HG03280 (cell line): ENCODE results near the gene PCDHGB1.
A peak's percentile ranks its signal among the peaks of the same experiment; 100 is the strongest.
"Not testable (repeated sequence)": the region's sequence is repeated elsewhere in the genome, so short reads cannot be mapped to it uniquely, and the experiment has no call there.

ENCODE experiments used
- ATAC-seq: cut with Tn5 transposase; IDR thresholded peaks from one replicate; pipeline ENCODE4 v1.9.1; 2021; ENCODE audit warnings: mild to moderate bottlenecking, moderate library complexity; ENCODE audit not compliant: unreplicated experiment

The PCDHGB1 gene

DNA sequence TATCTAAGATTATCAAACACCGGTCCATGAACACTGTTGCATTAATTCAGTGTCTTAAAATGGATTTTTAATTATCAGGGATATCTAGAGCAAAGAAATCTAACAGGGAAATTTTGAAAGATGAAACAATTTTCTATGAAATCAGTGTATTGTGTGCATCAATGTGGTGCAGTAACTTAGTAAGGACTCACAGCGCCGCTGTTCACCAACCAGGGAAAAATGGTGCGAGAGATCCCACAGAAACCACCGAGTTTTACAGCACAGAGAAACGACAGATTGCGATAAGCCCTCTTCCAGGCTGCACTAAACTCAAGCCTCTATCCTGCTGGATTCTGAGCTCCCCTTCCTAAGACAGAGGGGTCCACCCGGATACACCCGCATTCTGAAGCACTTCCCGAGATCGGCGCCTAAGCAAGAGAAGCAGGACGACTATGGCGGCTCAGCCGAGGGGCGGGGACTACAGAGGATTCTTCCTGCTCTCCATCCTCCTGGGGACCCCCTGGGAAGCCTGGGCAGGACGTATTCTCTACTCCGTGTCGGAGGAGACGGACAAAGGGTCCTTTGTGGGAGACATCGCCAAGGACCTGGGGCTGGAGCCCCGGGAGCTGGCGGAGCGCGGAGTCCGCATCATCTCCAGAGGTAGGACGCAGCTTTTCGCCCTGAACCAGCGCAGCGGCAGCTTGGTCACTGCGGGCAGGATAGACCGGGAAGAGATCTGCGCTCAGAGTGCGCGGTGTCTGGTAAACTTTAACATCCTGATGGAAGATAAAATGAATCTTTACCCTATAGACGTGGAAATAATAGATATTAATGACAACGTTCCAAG lies 32.8 kb downstream of the PCDHGB1 start, which contains the start of gene PCDHGA7:
PCDHGA7 (plus strand) TSS at position 274 of the 826 bp plus-strand sequence; CDS start at position 432, 158 bp downstream.
- no peak for ATAC-seq

DNA sequence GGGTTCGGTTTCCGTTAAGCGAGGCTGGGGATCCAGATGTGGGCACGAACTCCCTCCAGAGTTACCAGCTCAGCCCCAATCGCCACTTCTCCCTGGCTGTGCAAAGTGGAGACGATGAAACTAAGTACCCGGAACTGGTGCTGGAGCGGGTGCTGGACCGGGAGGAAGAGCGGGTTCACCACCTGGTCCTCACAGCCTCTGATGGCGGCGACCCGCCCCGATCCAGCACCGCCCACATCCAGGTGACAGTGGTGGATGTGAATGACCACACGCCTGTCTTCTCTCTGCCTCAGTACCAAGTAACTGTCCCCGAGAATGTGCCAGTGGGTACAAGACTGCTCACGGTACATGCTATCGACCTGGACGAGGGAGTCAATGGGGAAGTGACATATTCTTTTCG lies 33.4 kb downstream of the PCDHGB1 start:
- no peak for ATAC-seq

DNA sequence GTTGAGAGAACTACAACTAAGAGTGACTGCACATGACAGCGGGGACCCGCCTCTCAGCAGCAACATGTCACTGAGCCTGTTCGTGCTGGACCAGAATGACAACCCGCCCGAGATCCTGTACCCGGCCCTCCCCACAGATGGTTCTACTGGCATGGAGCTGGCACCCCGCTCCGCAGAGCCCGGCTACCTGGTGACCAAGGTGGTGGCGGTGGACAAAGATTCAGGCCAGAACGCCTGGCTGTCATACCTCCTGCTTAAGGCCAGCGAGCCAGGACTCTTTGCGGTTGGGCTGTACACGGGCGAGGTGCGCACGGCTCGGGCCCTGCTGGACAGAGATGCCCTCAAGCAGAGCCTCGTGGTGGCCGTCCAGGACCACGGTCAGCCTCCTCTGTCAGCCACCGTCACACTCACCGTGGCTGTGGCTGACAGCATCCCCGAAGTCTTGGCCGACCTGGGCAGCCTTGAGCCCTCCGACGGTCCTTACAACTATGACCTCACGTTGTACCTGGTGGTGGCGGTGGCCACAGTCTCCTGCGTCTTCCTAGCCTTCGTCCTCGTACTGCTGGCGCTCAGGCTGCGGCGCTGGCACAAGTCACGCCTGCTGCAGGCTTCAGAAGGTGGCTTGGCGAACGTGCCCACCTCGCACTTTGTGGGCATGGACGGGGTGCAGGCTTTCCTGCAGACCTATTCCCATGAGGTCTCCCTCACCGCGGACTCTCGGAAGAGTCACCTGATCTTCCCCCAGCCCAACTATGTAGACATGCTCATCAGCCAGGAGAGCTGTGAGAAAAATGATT lies 34.8 kb downstream of the PCDHGB1 start:
- no peak for ATAC-seq

DNA sequence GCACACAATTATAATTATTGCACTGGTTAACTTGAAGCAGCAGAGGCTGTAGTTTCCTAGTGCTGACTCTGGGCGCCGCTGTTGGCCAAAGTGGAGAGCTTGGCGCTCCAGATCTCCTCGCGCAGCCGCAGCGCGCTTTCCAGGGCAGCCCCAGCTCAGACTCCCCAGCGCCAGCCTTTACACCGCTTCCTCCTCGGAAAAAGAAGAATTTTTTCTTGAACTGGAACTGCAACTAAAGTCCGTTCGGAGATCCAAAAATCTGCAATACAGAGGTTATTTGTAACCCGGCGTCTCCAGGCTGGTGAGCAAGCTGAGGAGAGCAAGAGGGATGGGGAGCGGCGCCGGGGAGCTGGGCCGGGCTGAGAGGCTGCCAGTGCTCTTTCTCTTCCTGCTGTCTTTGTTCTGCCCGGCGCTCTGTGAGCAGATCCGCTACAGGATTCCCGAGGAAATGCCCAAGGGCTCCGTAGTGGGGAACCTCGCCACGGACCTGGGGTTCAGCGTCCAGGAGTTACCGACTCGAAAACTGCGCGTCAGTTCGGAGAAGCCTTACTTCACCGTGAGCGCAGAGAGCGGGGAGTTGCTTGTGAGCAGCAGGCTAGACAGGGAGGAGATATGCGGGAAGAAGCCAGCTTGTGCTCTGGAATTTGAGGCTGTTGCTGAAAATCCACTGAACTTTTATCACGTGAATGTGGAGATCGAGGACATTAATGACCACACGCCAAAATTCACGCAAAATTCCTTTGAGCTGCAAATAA lies 37.8 kb downstream of the PCDHGB1 start, which contains the start of gene PCDHGB4:
PCDHGB4 (plus strand) TSS at position 142 of the 755 bp plus-strand sequence; CDS start at position 329, 187 bp downstream.
- peak; percentile 93 for ATAC-seq

DNA sequence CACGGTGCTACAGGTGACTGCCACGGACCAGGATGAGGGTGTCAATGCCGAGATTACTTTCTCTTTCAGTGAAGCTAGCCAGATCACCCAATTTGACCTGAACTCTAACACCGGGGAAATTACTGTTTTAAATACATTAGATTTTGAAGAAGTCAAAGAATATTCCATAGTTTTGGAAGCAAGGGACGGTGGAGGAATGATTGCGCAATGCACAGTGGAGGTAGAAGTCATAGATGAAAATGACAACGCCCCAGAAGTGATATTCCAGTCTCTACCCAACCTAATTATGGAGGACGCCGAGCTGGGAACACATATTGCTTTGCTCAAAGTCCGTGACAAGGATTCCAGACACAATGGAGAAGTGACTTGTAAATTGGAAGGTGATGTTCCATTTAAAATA lies 38.8 kb downstream of the PCDHGB1 start:
- no peak for ATAC-seq

DNA sequence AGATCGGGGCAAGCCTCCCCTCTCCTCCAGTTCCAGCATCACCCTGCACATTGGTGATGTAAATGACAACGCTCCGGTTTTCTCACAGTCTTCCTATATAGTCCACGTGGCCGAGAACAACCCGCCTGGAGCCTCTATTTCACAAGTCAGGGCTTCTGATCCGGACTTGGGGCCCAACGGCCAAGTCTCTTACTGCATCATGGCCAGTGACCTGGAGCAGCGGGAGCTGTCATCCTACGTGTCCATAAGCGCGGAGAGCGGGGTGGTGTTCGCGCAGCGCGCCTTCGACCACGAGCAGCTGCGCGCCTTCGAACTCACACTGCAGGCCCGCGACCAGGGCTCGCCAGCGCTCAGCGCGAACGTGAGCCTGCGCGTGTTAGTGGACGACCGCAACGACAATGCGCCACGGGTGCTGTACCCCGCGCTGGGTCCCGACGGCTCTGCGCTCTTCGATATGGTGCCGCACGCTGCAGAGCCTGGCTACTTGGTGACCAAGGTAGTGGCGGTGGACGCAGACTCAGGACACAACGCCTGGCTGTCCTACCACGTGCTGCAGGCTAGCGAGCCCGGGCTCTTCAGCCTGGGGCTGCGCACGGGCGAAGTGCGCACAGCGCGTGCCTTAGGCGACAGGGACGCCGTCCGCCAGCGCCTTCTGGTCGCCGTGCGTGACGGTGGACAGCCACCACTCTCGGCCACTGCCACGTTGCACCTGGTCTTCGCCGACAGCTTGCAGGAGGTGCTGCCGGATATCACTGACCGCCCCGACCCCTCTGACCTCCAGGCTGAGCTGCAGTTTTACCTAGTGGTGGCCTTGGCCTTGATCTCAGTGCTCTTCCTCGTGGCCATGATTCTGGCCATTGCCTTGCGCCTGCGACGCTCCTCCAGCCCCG lies 39.5 kb downstream of the PCDHGB1 start:
- no peak for ATAC-seq

DNA sequence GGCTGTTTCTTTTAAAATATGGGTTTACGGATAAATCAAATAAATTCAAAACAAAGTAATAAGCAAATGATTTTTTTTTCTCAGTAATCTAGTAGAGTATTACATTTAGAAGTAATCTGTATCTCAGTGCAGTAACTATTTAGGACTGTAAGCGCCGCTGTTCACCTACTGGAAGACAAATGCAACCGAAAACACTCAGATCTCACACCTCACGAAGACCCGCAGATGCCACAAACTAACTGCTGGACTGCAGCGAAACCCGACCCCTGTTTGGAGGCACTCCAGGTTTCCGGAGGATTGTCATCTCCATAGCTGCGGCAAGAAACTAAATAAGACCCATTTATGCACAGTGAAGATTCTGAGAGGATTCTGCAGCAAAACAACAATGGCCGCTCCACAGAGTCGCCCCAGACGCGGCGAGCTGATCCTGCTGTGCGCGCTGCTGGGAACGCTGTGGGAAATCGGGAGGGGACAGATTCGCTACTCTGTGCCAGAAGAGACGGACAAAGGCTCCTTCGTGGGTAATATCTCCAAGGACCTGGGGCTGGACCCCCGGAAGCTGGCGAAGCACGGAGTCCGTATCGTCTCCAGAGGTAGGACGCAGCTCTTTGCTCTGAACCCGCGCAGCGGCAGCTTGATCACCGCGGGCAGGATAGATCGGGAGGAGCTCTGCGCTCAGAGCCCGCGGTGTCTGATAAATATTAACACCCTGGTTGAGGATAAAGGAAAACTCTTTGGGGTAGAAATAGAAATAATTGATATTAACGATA lies 42.7 kb downstream of the PCDHGB1 start, which contains the start of gene PCDHGA8:
PCDHGA8 (plus strand) TSS at position 205 of the 770 bp plus-strand sequence; CDS start at position 386, 181 bp downstream.
- no peak for ATAC-seq

DNA sequence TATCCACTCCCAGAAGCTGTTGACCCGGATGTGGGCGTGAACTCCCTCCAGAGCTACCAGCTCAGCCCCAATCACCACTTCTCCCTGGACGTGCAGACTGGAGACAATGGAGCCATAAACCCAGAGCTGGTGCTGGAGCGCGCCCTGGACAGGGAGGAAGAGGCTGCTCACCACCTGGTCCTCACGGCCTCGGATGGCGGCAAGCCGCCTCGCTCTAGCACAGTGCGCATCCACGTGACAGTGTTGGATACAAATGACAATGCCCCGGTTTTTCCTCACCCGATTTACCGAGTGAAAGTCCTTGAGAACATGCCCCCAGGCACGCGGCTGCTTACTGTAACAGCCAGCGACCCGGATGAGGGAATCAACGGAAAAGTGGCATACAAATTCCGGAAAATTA lies 43.4 kb downstream of the PCDHGB1 start:
- no peak for ATAC-seq

DNA sequence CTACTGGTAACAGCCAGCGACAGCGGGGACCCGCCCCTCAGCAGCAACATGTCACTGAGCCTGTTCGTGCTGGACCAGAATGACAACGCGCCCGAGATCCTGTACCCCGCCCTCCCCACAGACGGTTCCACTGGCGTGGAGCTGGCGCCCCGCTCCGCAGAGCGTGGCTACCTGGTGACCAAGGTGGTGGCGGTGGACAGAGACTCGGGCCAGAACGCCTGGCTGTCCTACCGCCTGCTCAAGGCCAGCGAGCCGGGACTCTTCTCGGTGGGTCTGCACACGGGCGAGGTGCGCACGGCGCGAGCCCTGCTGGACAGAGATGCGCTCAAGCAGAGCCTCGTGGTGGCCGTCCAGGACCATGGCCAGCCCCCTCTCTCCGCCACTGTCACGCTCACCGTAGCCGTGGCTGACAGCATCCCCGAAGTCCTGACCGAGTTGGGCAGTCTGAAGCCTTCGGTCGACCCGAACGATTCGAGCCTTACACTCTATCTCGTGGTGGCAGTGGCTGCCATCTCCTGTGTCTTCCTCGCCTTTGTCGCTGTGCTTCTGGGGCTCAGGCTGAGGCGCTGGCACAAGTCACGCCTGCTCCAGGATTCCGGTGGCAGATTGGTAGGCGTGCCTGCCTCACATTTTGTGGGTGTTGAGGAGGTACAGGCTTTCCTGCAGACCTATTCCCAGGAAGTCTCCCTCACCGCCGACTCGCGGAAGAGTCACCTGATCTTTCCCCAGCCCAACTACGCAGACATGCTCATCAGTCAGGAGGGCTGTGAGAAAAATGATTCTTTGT lies 44.7 kb downstream of the PCDHGB1 start:
- ATAC-seq = not testable (repeated sequence)

DNA sequence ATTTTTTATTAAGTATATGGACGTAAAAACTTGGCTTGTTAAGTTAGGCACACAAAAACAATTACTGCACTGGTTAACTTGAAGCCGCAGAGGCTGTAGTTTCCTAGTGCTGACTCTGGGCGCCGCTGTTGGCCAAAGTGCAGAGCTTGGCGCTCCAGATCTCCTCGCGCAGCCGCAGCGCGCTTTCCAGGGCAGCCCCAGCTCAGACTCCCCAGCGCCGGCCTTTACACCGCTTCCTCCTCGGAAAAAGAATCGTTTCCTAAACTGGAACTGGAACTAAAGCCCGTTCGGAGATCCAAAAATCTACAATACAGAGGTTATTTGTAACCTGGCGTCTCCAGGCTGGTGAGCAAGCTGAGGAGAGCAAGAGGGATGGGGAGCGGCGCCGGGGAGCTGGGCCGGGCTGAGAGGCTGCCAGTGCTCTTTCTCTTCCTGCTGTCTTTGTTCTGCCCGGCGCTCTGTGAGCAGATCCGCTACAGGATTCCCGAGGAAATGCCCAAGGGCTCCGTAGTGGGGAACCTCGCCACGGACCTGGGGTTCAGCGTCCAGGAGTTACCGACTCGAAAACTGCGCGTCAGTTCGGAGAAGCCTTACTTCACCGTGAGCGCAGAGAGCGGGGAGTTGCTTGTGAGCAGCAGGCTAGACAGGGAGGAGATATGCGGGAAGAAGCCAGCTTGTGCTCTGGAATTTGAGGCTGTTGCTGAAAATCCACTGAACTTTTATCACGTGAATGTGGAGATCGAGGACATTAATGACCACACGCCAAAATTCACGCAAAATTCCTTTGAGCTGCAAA lies 48.1 kb downstream of the PCDHGB1 start, which contains the start of gene PCDHGB5:
PCDHGB5 (plus strand) TSS at position 192 of the 796 bp plus-strand sequence; CDS start at position 373, 181 bp downstream.
- ATAC-seq = not testable (repeated sequence)

DNA sequence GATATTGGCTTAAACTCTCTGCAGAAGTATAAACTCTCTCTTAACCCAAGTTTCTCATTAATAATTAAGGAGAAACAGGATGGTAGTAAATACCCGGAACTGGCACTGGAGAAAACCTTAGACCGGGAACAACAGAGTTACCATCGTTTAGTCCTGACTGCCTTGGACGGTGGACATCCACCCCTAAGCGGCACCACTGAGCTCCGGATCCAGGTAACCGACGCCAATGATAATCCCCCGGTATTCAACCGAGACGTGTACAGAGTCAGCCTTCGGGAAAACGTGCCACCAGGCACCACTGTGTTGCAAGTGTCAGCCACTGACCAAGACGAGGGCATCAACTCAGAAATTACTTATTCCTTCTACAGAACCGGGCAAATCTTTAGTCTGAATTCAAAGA lies 48.7 kb downstream of the PCDHGB1 start:
- no peak for ATAC-seq

DNA sequence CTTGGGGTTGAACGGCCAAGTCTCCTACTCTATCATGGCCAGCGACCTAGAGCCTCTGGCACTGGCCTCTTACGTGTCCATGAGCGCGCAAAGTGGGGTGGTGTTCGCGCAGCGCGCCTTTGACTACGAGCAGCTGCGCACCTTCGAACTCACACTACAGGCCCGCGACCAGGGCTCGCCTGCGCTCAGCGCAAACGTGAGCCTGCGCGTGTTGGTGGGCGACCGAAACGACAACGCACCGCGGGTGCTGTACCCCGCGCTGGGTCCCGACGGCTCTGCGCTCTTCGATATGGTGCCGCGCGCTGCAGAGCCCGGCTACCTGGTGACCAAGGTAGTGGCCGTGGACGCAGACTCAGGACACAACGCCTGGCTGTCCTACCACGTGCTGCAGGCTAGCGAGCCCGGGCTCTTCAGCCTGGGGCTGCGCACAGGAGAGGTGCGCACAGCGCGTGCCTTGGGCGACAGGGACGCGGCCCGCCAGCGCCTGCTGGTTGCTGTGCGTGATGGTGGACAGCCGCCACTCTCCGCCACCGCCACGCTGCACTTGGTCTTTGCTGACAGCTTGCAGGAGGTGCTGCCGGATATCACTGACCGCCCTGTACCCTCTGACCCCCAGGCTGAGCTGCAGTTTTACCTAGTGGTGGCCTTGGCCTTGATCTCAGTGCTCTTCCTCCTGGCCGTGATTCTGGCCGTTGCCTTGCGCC lies 49.8 kb downstream of the PCDHGB1 start:
- ATAC-seq = no peak
